WTC11 (cell line): ENCODE results near the gene PALM3. TPM values are rescaled to one million over a fixed set of nuclear protein-coding genes. Genes with fewer than 3 reads are reported as not detected.
A peak's percentile ranks its signal among the peaks of the same experiment; 100 is the strongest.

Source experiments
- ATAC-seq: fragments of 200-7000 bp; cut with Tn5 transposase; 2 replicates; pipeline ENCODE4 v1.10.0; 2021; ENCODE audit warnings: mild to moderate bottlenecking, moderate library complexity
- Bru-seq: library from RNA; stranded (reverse); fragments of 400-500 nt; gene quantifications from one replicate; lab custom pipeline; 2021; lab: Mats Ljungman, UMichigan
- CTCF ChIA-PET: fragments of 300-600 bp; sonication (Branson Sonifier 250); formaldehyde crosslinking; loops from one replicate; lab custom pipeline; 2021; ENCODE audit warnings: antibody characterized with exemption; lab: Charles Lee
- POLR2A ChIA-PET: fragments of 350-600 bp; sonication (Branson Sonifier 250); formaldehyde crosslinking; loops from one replicate; lab custom pipeline; 2021; ENCODE audit warnings: antibody characterized with exemption; lab: Charles Lee
- DNase-seq: peaks from one replicate; pipeline ENCODE4 v3.0.0; 2021; ENCODE audit warnings: low spot score
- H3K27ac Mint-ChIP-seq: 2 replicates; pipeline ENCODE4 v1.8.0; 2021; ENCODE audit warnings: mixed read lengths
- H3K27me3 Mint-ChIP-seq: 2 replicates; pipeline ENCODE4 v1.8.0; 2021; ENCODE audit warnings: low read depth, mild to moderate bottlenecking, moderate library complexity, mixed read lengths
- H3K36me3 Mint-ChIP-seq: 2 replicates; pipeline ENCODE4 v1.8.0; 2021; ENCODE audit warnings: mixed read lengths
- H3K4me1 Mint-ChIP-seq: 2 replicates; pipeline ENCODE4 v1.8.0; 2022; ENCODE audit warnings: mixed read lengths
- H3K4me3 Mint-ChIP-seq: 2 replicates; pipeline ENCODE4 v1.8.0; 2021; ENCODE audit warnings: mild to moderate bottlenecking, moderate library complexity, mixed read lengths
- H3K9me3 Mint-ChIP-seq: 2 replicates; pipeline ENCODE4 v1.8.0; 2021; ENCODE audit warnings: mixed read lengths
- E2F1 ChIP-seq: sonication (generic); formaldehyde crosslinking; IDR thresholded peaks from 2 replicates; pipeline ENCODE4 v1.8.0; 2022; ENCODE audit warnings: mild to moderate bottlenecking, missing genetic modification reagents
- E2F5 ChIP-seq: sonication (generic); formaldehyde crosslinking; IDR thresholded peaks from 2 replicates; pipeline ENCODE4 v1.8.1; 2022; ENCODE audit warnings: mild to moderate bottlenecking, moderate library complexity, missing genetic modification reagents
- FOXP1 ChIP-seq: sonication (generic); formaldehyde crosslinking; IDR thresholded peaks from 2 replicates; pipeline ENCODE4 v1.8.0; 2022; ENCODE audit warnings: missing genetic modification reagents, mild to moderate bottlenecking, moderate library complexity, borderline replicate concordance
- GTF2I ChIP-seq: fragments of 250-450 bp; sonication (Bioruptor Pico); conservative IDR thresholded peaks from 2 replicates; pipeline ENCODE4 v1.4.0; 2021; ENCODE audit warnings: mild to moderate bottlenecking
- KAT7 ChIP-seq: sonication (generic); formaldehyde crosslinking; IDR thresholded peaks from 2 replicates; pipeline ENCODE4 v1.8.1; 2023; ENCODE audit warnings: missing genetic modification reagents, mild to moderate bottlenecking, borderline replicate concordance
- MAX ChIP-seq: sonication (generic); formaldehyde crosslinking; IDR thresholded peaks from 2 replicates; pipeline ENCODE4 v1.8.0; 2022; ENCODE audit warnings: mild to moderate bottlenecking, missing genetic modification reagents
- MLX ChIP-seq: sonication (generic); formaldehyde crosslinking; IDR thresholded peaks from 2 replicates; pipeline ENCODE4 v1.8.1; 2023; ENCODE audit warnings: mild to moderate bottlenecking, missing genetic modification reagents, moderate library complexity
- NR2C2 ChIP-seq: sonication (generic); formaldehyde crosslinking; IDR thresholded peaks from 2 replicates; pipeline ENCODE4 v1.8.0; 2022; ENCODE audit warnings: mild to moderate bottlenecking, missing genetic modification reagents
- SMAD4 ChIP-seq: sonication (generic); formaldehyde crosslinking; IDR thresholded peaks from 2 replicates; pipeline ENCODE4 v1.8.0; 2022; ENCODE audit warnings: mild to moderate bottlenecking, missing genetic modification reagents
- TEAD1 ChIP-seq: sonication (generic); formaldehyde crosslinking; IDR thresholded peaks from 2 replicates; pipeline ENCODE4 v1.8.0; 2022; ENCODE audit warnings: mild to moderate bottlenecking, missing genetic modification reagents
- TP53 ChIP-seq: sonication (generic); formaldehyde crosslinking; IDR thresholded peaks from 2 replicates; pipeline ENCODE4 v1.8.1; 2023; ENCODE audit warnings: mild to moderate bottlenecking, missing genetic modification reagents
- USF1 ChIP-seq: sonication (generic); formaldehyde crosslinking; IDR thresholded peaks from 2 replicates; pipeline ENCODE4 v1.8.0; 2022; ENCODE audit warnings: mild to moderate bottlenecking, missing genetic modification reagents
- ZBTB21 ChIP-seq: sonication (generic); formaldehyde crosslinking; IDR thresholded peaks from 2 replicates; pipeline ENCODE4 v1.8.1; 2023; ENCODE audit warnings: mild to moderate bottlenecking, missing genetic modification reagents, borderline replicate concordance
- ZBTB43 ChIP-seq: sonication (generic); formaldehyde crosslinking; IDR thresholded peaks from 2 replicates; pipeline ENCODE4 v1.8.1; 2023; ENCODE audit warnings: mild to moderate bottlenecking, missing genetic modification reagents
- ZNF121 ChIP-seq: sonication (generic); formaldehyde crosslinking; IDR thresholded peaks from 2 replicates; pipeline ENCODE4 v1.8.0; 2023; ENCODE audit warnings: missing genetic modification reagents
- ZNF423 ChIP-seq: fragments of 250-450 bp; sonication (Bioruptor Pico); IDR thresholded peaks from 2 replicates; pipeline ENCODE4 v2.1.2; 2022; ENCODE audit warnings: mild to moderate bottlenecking, moderate library complexity
- ZNF532 ChIP-seq: fragments of 250-450 bp; sonication (Bioruptor Pico); IDR thresholded peaks from 2 replicates; pipeline ENCODE4 v1.9.0; 2021; ENCODE audit warnings: mild to moderate bottlenecking, borderline replicate concordance
- long read RNA-seq, 3 experiments: library from RNA in 1 of 3; library from capped mRNA in 1 of 3; library from polyadenylated mRNA in 1 of 3; unstranded in 2 of 3; stranded (forward) in 1 of 3; transcript quantifications; one replicate each; pipeline ENCODE4 v2.0.0, GENCODE V29; 2021
- total RNA-seq: library from RNA; stranded (reverse); gene quantifications from 3 replicates; pipeline ENCODE4 v1.2.3, GENCODE V29; 2021

Gene PALM3
- 25.9 to 31.1 TPM (median 28.6 TPM) in 3 replicates for total RNA-seq
- Bru-seq, nascent RNA: percentile 88 among the genes with signal in this experiment
- long read RNA-seq, experiment 1, transcript PALM3-203 (5 exons, 855 nt): major isoform, 25 of 48 reads
- long read RNA-seq, experiment 1, partial matches to known transcripts: 0 of 48 reads
- long read RNA-seq, experiment 1, other reads (novel, unspliced or antisense): 21 of 48 reads
- long read RNA-seq, experiment 2, partial matches to known transcripts: 0 of 25 reads
- long read RNA-seq, experiment 2, other reads (novel, unspliced or antisense): 25 of 25 reads
- long read RNA-seq, experiment 3, partial matches to known transcripts: 0 of 8 reads
- long read RNA-seq, experiment 3, other reads (novel, unspliced or antisense): 7 of 8 reads

- ChIA-PET POLR2A (no interaction called here), CTCF (interaction anchor here (0.5 to 7.8 kb wide), 3 partner anchors 9 to 268 kb away, joined by 3 to 187 read pairs (median 164); partner anchors contain the start of gene MISP3)
- no peak for DNase-seq
- ATAC-seq: no peak
- peaks cover 13% of the 10 kb centered on the region for H3K4me1 Mint-ChIP-seq
- H3K27me3 Mint-ChIP-seq: peaks cover 26% of the 10 kb centered on the region
- no peak within 1 kb of the TSS for H3K4me3 Mint-ChIP-seq
- no peaks in the 10 kb centered on the region for H3K9me3 Mint-ChIP-seq
- no peaks in the 10 kb centered on the region for H3K36me3 Mint-ChIP-seq
- no peak within 1 kb of the TSS for H3K27ac Mint-ChIP-seq
- TF ChIP-seq MLX: no peak
- TF ChIP-seq ZNF121 (CRISPR knock-in tag): peak; percentile 65; the same call in 1 of the 2 replicates
These were observed at the start of gene PALM3 for GRCh38 chr19:14061751-14062557. Gene PALM3, minus strand, starts transcription at chr19:14062076. Its CDS starts 96 bp downstream, at chr19:14061980.

- ChIA-PET POLR2A (interaction anchor here (0.6 to 1.0 kb wide), 2 partner anchors 25 to 226 kb away, joined by 3 to 4 read pairs; no protein-coding TSS in a partner anchor), CTCF (interaction anchor here (0.6 to 4.1 kb wide), 8 partner anchors 8 to 302 kb away, joined by 3 to 21 read pairs (median 3); partner anchors contain the start of genes ASF1B and C19orf67)
- Mint-ChIP-seq H3K4me1 (peaks cover 28% of the 10 kb centered on the region), H3K9me3 (no peaks in the 10 kb centered on the region), H3K4me3 (no peak overlapping the region), H3K36me3 (no peaks in the 10 kb centered on the region), H3K27me3 (0 out of 2 replicates have a peak, but pooled peaks cover 5% of the 10 kb centered on the region), H3K27ac (no peak overlapping the region)
- no peak for TF ChIP-seq FOXP1 (CRISPR knock-in tag)
- TF ChIP-seq ZNF121 (CRISPR knock-in tag): peak; percentile 88; the same call in 1 of the 2 replicates
- ATAC-seq (no peak), DNase-seq (no peak)
These were observed 49.6 kb upstream of the PALM3 start for GRCh38 chr19:14111486-14111885.

- Mint-ChIP-seq H3K9me3 (no peaks in the 10 kb centered on the region), H3K27me3 (no peaks in the 10 kb centered on the region), H3K4me1 (peaks cover 21% of the 10 kb centered on the region), H3K27ac (no peak overlapping the region), H3K36me3 (no peaks in the 10 kb centered on the region), H3K4me3 (no peak overlapping the region)
- no peak for ATAC-seq
- POLR2A ChIA-PET: no interaction called here
- CTCF ChIA-PET: interaction anchor here (1.5 to 4.1 kb wide), 2 partner anchors 19 to 26 kb away, joined by 5 to 21 read pairs; partner anchors contain the start of gene ASF1B
- DNase-seq: no peak
- TF ChIP-seq ZBTB43 (no peak), ZNF423 (CRISPR knock-in tag) (no peak), GTF2I (CRISPR knock-in tag) (no peak), MLX (no peak), ZNF532 (CRISPR knock-in tag) (no peak), E2F5 (CRISPR knock-in tag) (no peak), TEAD1 (no peak), USF1 (CRISPR knock-in tag) (no peak), TP53 (CRISPR knock-in tag) (no peak), MAX (CRISPR knock-in tag) (no peak), ZNF121 (CRISPR knock-in tag) (no peak), SMAD4 (no peak), E2F1 (no peak), ZBTB21 (CRISPR knock-in tag) (no peak), NR2C2 (CRISPR knock-in tag) (no peak), KAT7 (CRISPR knock-in tag) (no peak)
These were observed 48.8 kb upstream of the PALM3 start for GRCh38 chr19:14110650-14111049.
